ENCODE data around the gene TEX29.

TEX29 gene

DNA sequence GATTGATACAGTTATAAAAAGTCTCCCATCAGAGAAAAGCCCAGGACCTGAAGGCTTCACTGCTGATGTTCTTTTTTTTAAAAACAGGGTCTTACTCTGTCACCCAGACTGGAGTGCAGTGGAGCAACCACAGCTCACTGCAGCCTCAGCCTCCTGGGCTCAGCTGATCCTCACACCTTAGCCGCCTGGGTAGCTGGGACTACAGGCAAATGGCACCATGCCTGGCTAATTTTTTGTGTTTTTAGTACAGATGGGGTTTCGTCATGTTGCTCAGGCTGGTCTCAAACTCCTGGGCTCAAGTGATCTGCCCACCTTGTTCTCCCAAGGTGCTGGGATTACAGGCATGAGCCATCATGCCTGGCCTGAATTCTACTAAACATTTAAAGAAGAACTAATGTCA lies 33.1 kb downstream of the TEX29 start:
- H4K20me1 ChIP-seq (ENCODE audit: low read depth, low read length): no peaks in the 10 kb centered on the region
- no peak overlapping the region for H3K4me2 ChIP-seq (ENCODE audit: low read depth, low read length, poor library complexity, severe bottlenecking)
- H3K9me3 ChIP-seq (ENCODE audit: insufficient read depth, low read length): no peaks in the 10 kb centered on the region
- H3K27me3 ChIP-seq (ENCODE audit: low read length): 0 out of 2 replicates have a peak, but pooled peaks cover 2% of the 10 kb centered on the region
- H3K27ac ChIP-seq (ENCODE audit: low read depth, low read length): no peak overlapping the region
- H3K9me2 ChIP-seq (replicated peaks; ENCODE audit: insufficient read depth, low read length): no peaks in the 10 kb centered on the region
- H3K4me3 ChIP-seq (ENCODE audit: insufficient read depth, low read length, poor library complexity, severe bottlenecking): no peak overlapping the region
- no peaks in the 10 kb centered on the region for H3K36me3 ChIP-seq (ENCODE audit: low read length)
- no peak overlapping the region for H2AFZ ChIP-seq (ENCODE audit: low read depth, low read length, severe bottlenecking)
- H3K9ac ChIP-seq (ENCODE audit: low read length): no peak overlapping the region
- TF ChIP-seq, protein P1, sequence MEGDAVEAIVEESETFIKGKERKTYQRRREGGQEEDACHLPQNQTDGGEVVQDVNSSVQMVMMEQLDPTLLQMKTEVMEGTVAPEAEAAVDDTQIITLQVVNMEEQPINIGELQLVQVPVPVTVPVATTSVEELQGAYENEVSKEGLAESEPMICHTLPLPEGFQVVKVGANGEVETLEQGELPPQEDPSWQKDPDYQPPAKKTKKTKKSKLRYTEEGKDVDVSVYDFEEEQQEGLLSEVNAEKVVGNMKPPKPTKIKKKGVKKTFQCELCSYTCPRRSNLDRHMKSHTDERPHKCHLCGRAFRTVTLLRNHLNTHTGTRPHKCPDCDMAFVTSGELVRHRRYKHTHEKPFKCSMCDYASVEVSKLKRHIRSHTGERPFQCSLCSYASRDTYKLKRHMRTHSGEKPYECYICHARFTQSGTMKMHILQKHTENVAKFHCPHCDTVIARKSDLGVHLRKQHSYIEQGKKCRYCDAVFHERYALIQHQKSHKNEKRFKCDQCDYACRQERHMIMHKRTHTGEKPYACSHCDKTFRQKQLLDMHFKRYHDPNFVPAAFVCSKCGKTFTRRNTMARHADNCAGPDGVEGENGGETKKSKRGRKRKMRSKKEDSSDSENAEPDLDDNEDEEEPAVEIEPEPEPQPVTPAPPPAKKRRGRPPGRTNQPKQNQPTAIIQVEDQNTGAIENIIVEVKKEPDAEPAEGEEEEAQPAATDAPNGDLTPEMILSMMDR (IDR thresholded peaks at IDR 0.05; ENCODE audit: insufficient read depth, low read length, poor library complexity, severe bottlenecking): no peak
- TF ChIP-seq EZH2phosphoT487 (conservative IDR thresholded peaks at IDR 0.05; ENCODE audit: low read length): no peak
- no peaks in the 10 kb centered on the region for H3F3A ChIP-seq (ENCODE audit: insufficient read depth)
- H3K79me2 ChIP-seq (ENCODE audit: insufficient read depth, low read length): no peaks in the 10 kb centered on the region

DNA sequence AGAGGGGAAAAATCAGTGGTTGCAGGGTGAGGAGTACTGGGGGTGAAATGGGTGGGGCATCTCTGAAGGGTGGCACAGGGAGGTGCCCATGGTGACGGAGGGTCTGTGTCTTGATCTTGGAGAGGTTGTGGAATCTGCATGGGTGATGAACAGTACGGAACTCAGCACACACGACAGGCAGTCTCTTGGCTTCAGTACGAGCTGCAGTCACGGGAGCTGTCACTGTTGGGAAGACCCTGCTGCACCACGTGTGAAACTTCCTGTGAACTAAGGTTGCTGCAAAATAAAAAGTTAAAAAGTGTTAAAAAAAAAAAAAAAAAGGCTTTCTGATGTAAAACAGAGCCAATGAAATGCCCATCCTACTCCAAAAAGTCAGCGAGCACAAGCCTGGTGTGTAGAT lies 34.3 kb downstream of the TEX29 start:
- H3K9ac ChIP-seq (ENCODE audit: low read length): no peak overlapping the region
- no peaks in the 10 kb centered on the region for H3K9me3 ChIP-seq (ENCODE audit: insufficient read depth, low read length)
- H3K27ac ChIP-seq (ENCODE audit: low read depth, low read length): no peak overlapping the region
- no peaks in the 10 kb centered on the region for H3K36me3 ChIP-seq (ENCODE audit: low read length)
- 0 out of 2 replicates have a peak, but pooled peaks cover 2% of the 10 kb centered on the region for H3K27me3 ChIP-seq (ENCODE audit: low read length)
- no peaks in the 10 kb centered on the region for H3K79me2 ChIP-seq (ENCODE audit: insufficient read depth, low read length)
- H2AFZ ChIP-seq (ENCODE audit: low read depth, low read length, severe bottlenecking): no peak overlapping the region
- no peak overlapping the region for H3K4me3 ChIP-seq (ENCODE audit: insufficient read depth, low read length, poor library complexity, severe bottlenecking)
- H3F3A ChIP-seq (ENCODE audit: insufficient read depth): no peaks in the 10 kb centered on the region
- TF ChIP-seq, protein P1 (IDR thresholded peaks at IDR 0.05; ENCODE audit: insufficient read depth, low read length, poor library complexity, severe bottlenecking): no peak
- no peak for TF ChIP-seq EZH2phosphoT487 (conservative IDR thresholded peaks at IDR 0.05; ENCODE audit: low read length)
- no peaks in the 10 kb centered on the region for H4K20me1 ChIP-seq (ENCODE audit: low read depth, low read length)
- no peak overlapping the region for H3K4me2 ChIP-seq (ENCODE audit: low read depth, low read length, poor library complexity, severe bottlenecking)
- H3K9me2 ChIP-seq (replicated peaks; ENCODE audit: insufficient read depth, low read length): no peaks in the 10 kb centered on the region

DNA sequence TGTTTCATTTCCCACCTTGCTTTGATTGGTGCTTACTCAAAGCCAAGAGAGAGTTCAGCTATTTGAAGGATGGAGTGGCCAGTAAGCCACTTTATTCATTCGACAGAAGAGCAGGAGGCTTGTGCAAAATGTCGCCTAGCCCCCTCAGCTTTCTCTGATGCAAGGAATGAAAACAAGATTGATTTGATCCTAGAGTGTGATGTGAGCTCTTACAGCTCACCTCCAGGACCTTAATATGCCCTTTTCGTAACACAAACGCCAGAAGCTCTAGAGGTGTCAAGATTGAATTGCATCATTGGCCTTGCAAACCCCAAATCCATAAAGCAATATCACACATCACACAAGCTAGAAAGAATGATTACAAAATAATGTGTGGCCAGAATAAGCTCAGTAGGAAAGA lies 36.4 kb downstream of the TEX29 start:
- H3K9me3 ChIP-seq (ENCODE audit: insufficient read depth, low read length): no peaks in the 10 kb centered on the region
- H3K9ac ChIP-seq (ENCODE audit: low read length): no peak overlapping the region
- H3K4me3 ChIP-seq (ENCODE audit: insufficient read depth, low read length, poor library complexity, severe bottlenecking): no peak overlapping the region
- 0 out of 2 replicates have a peak, but pooled peaks cover 2% of the 10 kb centered on the region for H3K27me3 ChIP-seq (ENCODE audit: low read length)
- no peaks in the 10 kb centered on the region for H3K36me3 ChIP-seq (ENCODE audit: low read length)
- H3K79me2 ChIP-seq (ENCODE audit: insufficient read depth, low read length): no peaks in the 10 kb centered on the region
- H3K9me2 ChIP-seq (replicated peaks; ENCODE audit: insufficient read depth, low read length): no peaks in the 10 kb centered on the region
- H4K20me1 ChIP-seq (ENCODE audit: low read depth, low read length): no peaks in the 10 kb centered on the region
- H3K27ac ChIP-seq (ENCODE audit: low read depth, low read length): no peak overlapping the region
- no peaks in the 10 kb centered on the region for H3F3A ChIP-seq (ENCODE audit: insufficient read depth)
- TF ChIP-seq, protein P1 (IDR thresholded peaks at IDR 0.05; ENCODE audit: insufficient read depth, low read length, poor library complexity, severe bottlenecking): no peak
- no peak for TF ChIP-seq EZH2phosphoT487 (conservative IDR thresholded peaks at IDR 0.05; ENCODE audit: low read length)
- no peak overlapping the region for H3K4me2 ChIP-seq (ENCODE audit: low read depth, low read length, poor library complexity, severe bottlenecking)
- H2AFZ ChIP-seq (ENCODE audit: low read depth, low read length, severe bottlenecking): no peak overlapping the region

Measured in SU-DHL-6 (cell line).